ENCODE results near the gene BCL11A.

- TF ChIP-seq POLR2A (IDR thresholded peaks at IDR 0.05) (no peak), CTCF (IDR thresholded peaks at IDR 0.05) (no peak), POLR2AphosphoS5 (IDR thresholded peaks at IDR 0.05) (no peak)
These were observed 36.6 kb downstream of the BCL11A start for GRCh38 chr2:60516826-60517225.
